ENCODE data around the gene OLFML2B. TPM values are rescaled to one million over a fixed set of nuclear protein-coding genes. Genes with fewer than 3 reads are reported as not detected.

OLFML2B gene
- total RNA-seq, 1 experiment from 2014 or later: not detected

GRCh38 chr1:162033428-162033827 lies 9.8 kb upstream of the OLFML2B start:
- no peak for TF ChIP-seq CTCF (conservative IDR thresholded peaks at IDR 0.05)
- no peak for TF ChIP-seq EZH2 (IDR thresholded peaks at IDR 0.05; ENCODE audit: low read depth)
- BruUV-seq (replicated peaks): no TSS peak
- Histone ChIP-seq H3K36me3 (ENCODE audit: low read depth) (no peaks in the 10 kb centered on the region), H3K27ac (no peak overlapping the region), H3K79me2 (ENCODE audit: low read depth) (no peaks in the 10 kb centered on the region), H3K9me3 (ENCODE audit: insufficient read depth, low read depth) (no peaks in the 10 kb centered on the region), H4K20me1 (ENCODE audit: insufficient read depth) (no peaks in the 10 kb centered on the region), H3K27me3 (ENCODE audit: insufficient read depth, low read depth) (no peaks in the 10 kb centered on the region), H3K9me2 (ENCODE audit: insufficient read depth) (no peaks in the 10 kb centered on the region), H3K4me1 (replicated peaks; ENCODE audit: insufficient read depth) (0 out of 2 replicates have a peak, but pooled peaks cover 6% of the 10 kb centered on the region), H3K4me2 (no peak overlapping the region), H2AFZ (no peak overlapping the region), H3F3A (ENCODE audit: insufficient read depth, low read depth) (no peaks in the 10 kb centered on the region), H3K4me3 (no peak overlapping the region)
- POLR2A ChIA-PET (ENCODE audit: unreplicated experiment): no interaction called here
- intact Hi-C loops (cut with micrococcal nuclease; ENCODE audit: unreplicated experiment): no loop called here
- DNase-seq: no peak
- CTCF ChIA-PET: no interaction called here

GRCh38 chr1:162030759-162031280 lies 7.2 kb upstream of the OLFML2B start:
- Histone ChIP-seq H3K4me1 (replicated peaks; ENCODE audit: insufficient read depth) (0 out of 2 replicates have a peak, but pooled peaks cover 6% of the 10 kb centered on the region), H3K27me3 (ENCODE audit: insufficient read depth, low read depth) (no peaks in the 10 kb centered on the region), H3K4me2 (no peak overlapping the region), H2AFZ (no peak overlapping the region), H3K4me3 (no peak overlapping the region), H3K9me2 (ENCODE audit: insufficient read depth) (no peaks in the 10 kb centered on the region), H3K27ac (no peak overlapping the region), H3K36me3 (ENCODE audit: low read depth) (no peaks in the 10 kb centered on the region), H3K79me2 (ENCODE audit: low read depth) (no peaks in the 10 kb centered on the region), H3F3A (ENCODE audit: insufficient read depth, low read depth) (no peaks in the 10 kb centered on the region), H4K20me1 (ENCODE audit: insufficient read depth) (no peaks in the 10 kb centered on the region), H3K9me3 (ENCODE audit: insufficient read depth, low read depth) (0 out of 2 replicates have a peak, but pooled peaks cover 6% of the 10 kb centered on the region)
- no peak for TF ChIP-seq CTCF (conservative IDR thresholded peaks at IDR 0.05)
- no peak for TF ChIP-seq EZH2 (IDR thresholded peaks at IDR 0.05; ENCODE audit: low read depth)
- intact Hi-C loops (cut with micrococcal nuclease; ENCODE audit: unreplicated experiment): no loop called here
- DNase-seq: no peak
- ChIA-PET CTCF (no interaction called here), POLR2A (ENCODE audit: unreplicated experiment) (no interaction called here)
- no TSS peak for BruUV-seq (replicated peaks)

DNA sequence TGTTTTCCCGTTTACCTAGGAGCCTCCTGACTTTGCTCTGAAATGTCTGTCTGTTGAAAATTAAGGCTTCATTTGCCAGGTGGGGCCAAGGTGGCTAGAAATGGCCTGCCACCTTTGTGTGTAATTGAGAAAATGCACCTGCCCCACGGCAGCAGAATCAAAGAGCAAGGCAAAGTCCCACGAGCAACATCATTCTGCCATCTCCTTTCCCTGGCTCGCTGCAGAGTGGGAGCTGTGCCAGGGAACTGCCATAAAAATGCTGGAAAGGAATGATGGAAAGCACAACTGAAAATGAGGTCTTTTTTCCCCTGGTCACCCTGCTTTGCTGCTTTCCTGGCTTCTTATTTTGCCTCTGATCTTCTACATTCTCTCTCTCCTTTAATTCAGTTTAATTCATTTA lies 5.5 kb upstream of the OLFML2B start:
- CTCF ChIA-PET: no interaction called here
- H3K79me2 ChIP-seq (ENCODE audit: low read depth): no peaks in the 10 kb centered on the region
- H3K9me2 ChIP-seq (ENCODE audit: insufficient read depth): no peaks in the 10 kb centered on the region
- intact Hi-C loops (cut with micrococcal nuclease; ENCODE audit: unreplicated experiment): no loop called here
- TF ChIP-seq CTCF (conservative IDR thresholded peaks at IDR 0.05) (no peak), EZH2 (IDR thresholded peaks at IDR 0.05; ENCODE audit: low read depth) (no peak)
- H3F3A ChIP-seq (ENCODE audit: insufficient read depth, low read depth): no peaks in the 10 kb centered on the region
- peaks cover 6% of the 10 kb centered on the region for H3K4me1 ChIP-seq (replicated peaks; ENCODE audit: insufficient read depth)
- H3K27me3 ChIP-seq (ENCODE audit: insufficient read depth, low read depth): no peaks in the 10 kb centered on the region
- no peak overlapping the region for H2AFZ ChIP-seq
- no peak for DNase-seq
- BruUV-seq (replicated peaks): no TSS peak
- POLR2A ChIA-PET (ENCODE audit: unreplicated experiment): interaction anchor here (0.5 kb wide), 1 partner anchor 8 kb away, joined by 8 read pairs; no protein-coding TSS in a partner anchor
- H3K36me3 ChIP-seq (ENCODE audit: low read depth): no peaks in the 10 kb centered on the region
- no peak overlapping the region for H3K27ac ChIP-seq
- no peaks in the 10 kb centered on the region for H4K20me1 ChIP-seq (ENCODE audit: insufficient read depth)
- H3K4me2 ChIP-seq: no peak overlapping the region
- no peak overlapping the region for H3K4me3 ChIP-seq
- H3K9me3 ChIP-seq (ENCODE audit: insufficient read depth, low read depth): 0 out of 2 replicates have a peak, but pooled peaks cover 6% of the 10 kb centered on the region

Measured in PC-9 (cell line).